CD4-positive, alpha-beta T cell treated with Interleukin-2 at 100 ng/mL for 4 hours (primary cell): Measurements from ENCODE around the gene ZC3HAV1.

Experiments used
- DNase-seq: peaks from one replicate; pipeline ENCODE4 v3.0.0-alpha.2; 2020; ENCODE audit warnings: low spot score

The ZC3HAV1 gene

DNA sequence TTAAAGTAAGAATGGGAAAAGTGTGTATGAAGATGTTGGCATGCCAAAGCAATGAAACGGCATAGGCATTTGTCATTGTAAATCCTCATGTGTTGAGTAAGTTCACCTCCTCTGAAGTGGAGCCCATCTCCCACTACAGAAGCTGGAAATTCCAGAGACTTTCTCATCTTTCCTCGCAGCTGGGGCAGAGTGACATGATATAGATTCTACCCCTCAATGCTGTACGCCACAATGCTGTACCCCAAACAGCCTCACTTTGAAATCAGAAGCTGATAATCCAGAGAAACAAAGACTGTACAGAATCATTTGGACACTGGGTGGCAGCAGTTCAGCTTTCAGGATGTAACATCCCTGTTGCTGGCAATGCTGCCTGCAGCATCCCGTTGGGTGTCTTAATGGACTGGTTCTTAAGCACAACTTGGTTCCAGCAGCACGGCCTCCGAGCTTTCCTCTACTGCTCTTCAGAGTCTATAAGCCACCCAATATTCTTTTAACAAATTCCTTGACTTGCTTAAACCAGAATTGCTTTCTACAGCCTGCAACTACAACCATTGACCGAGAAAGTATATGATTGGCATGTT, 92.5 kb downstream of the ZC3HAV1 start:
- peak; percentile 75 for DNase-seq

- DNase-seq: no peak
Observed at GRCh38 chr7:139011373-139011772, 98.1 kb downstream of the ZC3HAV1 start.

GRCh38 chr7:139004321-139005090, 105.0 kb downstream of the ZC3HAV1 start:
- DNase-seq: no peak

DNA sequence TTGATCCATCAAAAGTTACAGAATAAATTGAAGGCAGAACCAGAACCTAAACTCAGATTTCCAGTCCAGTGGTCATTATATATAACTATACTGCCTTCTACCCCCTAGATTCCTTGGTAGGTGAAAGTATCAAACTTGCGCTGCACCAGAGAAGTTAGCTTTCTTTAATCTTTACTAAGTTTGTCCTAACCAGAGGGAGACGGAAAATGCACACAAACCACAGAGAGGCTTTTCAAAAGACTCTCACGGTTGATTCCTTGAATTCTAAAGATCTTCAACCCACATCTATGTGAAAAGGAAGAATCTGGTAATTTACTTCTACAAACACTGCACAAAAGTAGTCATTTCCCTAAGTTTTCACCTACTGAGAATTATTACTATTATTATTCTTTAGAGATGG, 110.1 kb downstream of the ZC3HAV1 start:
- DNase-seq: no peak
